K562 (cell line): ENCODE results near the gene RABL2B.
"Not testable (repeated sequence)": the region's sequence is repeated elsewhere in the genome, so short reads cannot be mapped to it uniquely, and the experiment has no call there.

Source experiments
- C11orf30 ChIP-seq: fragments of 450-650 bp; IDR thresholded peaks from 2 replicates; pipeline ENCODE4 v1.6.1; 2016; ENCODE audit warnings: low read depth, mild to moderate bottlenecking
- CGGBP1 ChIP-seq: fragments of 250-450 bp; sonication (Bioruptor Pico); IDR thresholded peaks from 2 replicates; pipeline ENCODE4 v1.9.0; 2021; ENCODE audit warnings: mild to moderate bottlenecking
- CTCF ChIP-seq, 3 experiments: IDR thresholded peaks in 2 of 3; conservative IDR thresholded peaks in 1 of 3; 2 replicates each; pipeline ENCODE4 v1.5.1; 2011 to 2012; ENCODE audit warnings: low read length in 3 of 3, mild to moderate bottlenecking in 3 of 3, control low read depth in 2 of 3, improper control_type of control experiment in 1 of 3, inconsistent platforms in 1 of 3, low read depth in 1 of 3, mixed read lengths in 1 of 3, moderate library complexity in 1 of 3; ENCODE audit not compliant: insufficient read depth in 2 of 3
- HDGF ChIP-seq: fragments of 450-650 bp; IDR thresholded peaks from 2 replicates; pipeline ENCODE4 v1.6.1; 2016
- MECOM ChIP-seq: fragments of 250-450 bp; sonication (Bioruptor Pico); IDR thresholded peaks from 2 replicates; pipeline ENCODE4 v1.8.0; 2022; ENCODE audit warnings: inconsistent platforms
- POLR2A ChIP-seq: fragments of 450-650 bp; conservative IDR thresholded peaks from 2 replicates; pipeline ENCODE4 v1.6.1; 2016
- ZNF3 ChIP-seq: fragments of 250-450 bp; sonication (Bioruptor Pico); IDR thresholded peaks from 2 replicates; pipeline ENCODE4 v1.5.0; 2021; ENCODE audit warnings: mild to moderate bottlenecking, moderate library complexity

- not testable (repeated sequence) for TF ChIP-seq CTCF (IDR thresholded peaks at IDR 0.05 in 2 of 3, conservative IDR thresholded peaks at IDR 0.05 in 1 of 3; ENCODE audit: insufficient read depth in 2 of 3, low read depth in 1 of 3, low read length in 3 of 3); ZNF3 (CRISPR knock-in tag); CGGBP1 (CRISPR knock-in tag); C11orf30; MECOM (CRISPR knock-in tag); HDGF; POLR2A
Observed at GRCh38 chr22:50783033-50783879, at the start of gene RABL2B.
